Activated CD4-positive, alpha-beta memory T cell treated with anti-CD3 and anti-CD28 coated beads, Interleukin-2, amount 10 ng/mL, durations not matched to agents 7 days and 5 days (primary cell): Measurements from ENCODE around the gene DCLK1. TPM values are rescaled to one million over a fixed set of nuclear protein-coding genes. Genes with fewer than 3 reads are reported as not detected.

Source experiments
- CTCF ChIA-PET: fragments of 350-600 bp; sonication (Branson Sonifier 250); formaldehyde crosslinking; loops from one replicate; lab custom pipeline; 2021; ENCODE audit warnings: antibody characterized with exemption, inconsistent platforms; lab: Charles Lee
- POLR2A ChIA-PET: fragments of 350-600 bp; sonication (Branson Sonifier 250); formaldehyde crosslinking; loops from one replicate; lab custom pipeline; 2021; ENCODE audit warnings: antibody characterized with exemption; lab: Charles Lee
- DNase-seq: peaks from one replicate; pipeline ENCODE4 v3.0.0-alpha.2; 2020
- H3K27ac Mint-ChIP-seq: one replicate; pipeline ENCODE4 v1.8.0; 2021; ENCODE audit warnings: mild to moderate bottlenecking, mixed read lengths
- H3K27me3 Mint-ChIP-seq: one replicate; pipeline ENCODE4 v1.8.0; 2021; ENCODE audit warnings: mixed read lengths
- H3K36me3 Mint-ChIP-seq: one replicate; pipeline ENCODE4 v1.8.0; 2021; ENCODE audit warnings: low read depth, mixed read lengths
- H3K4me1 Mint-ChIP-seq: one replicate; pipeline ENCODE4 v1.8.0; 2021; ENCODE audit warnings: mixed read lengths
- H3K4me3 Mint-ChIP-seq: one replicate; pipeline ENCODE4 v1.8.0; 2021; ENCODE audit warnings: mild to moderate bottlenecking, mixed read lengths
- H3K9me3 Mint-ChIP-seq: one replicate; pipeline ENCODE4 v1.8.0; 2021; ENCODE audit warnings: mixed read lengths
- total RNA-seq, 2 experiments: library from RNA; stranded (reverse); gene quantifications; one replicate each; pipeline ENCODE4 v1.2.3, GENCODE V29; 2021

The DCLK1 gene
- not detected for total RNA-seq

DNA sequence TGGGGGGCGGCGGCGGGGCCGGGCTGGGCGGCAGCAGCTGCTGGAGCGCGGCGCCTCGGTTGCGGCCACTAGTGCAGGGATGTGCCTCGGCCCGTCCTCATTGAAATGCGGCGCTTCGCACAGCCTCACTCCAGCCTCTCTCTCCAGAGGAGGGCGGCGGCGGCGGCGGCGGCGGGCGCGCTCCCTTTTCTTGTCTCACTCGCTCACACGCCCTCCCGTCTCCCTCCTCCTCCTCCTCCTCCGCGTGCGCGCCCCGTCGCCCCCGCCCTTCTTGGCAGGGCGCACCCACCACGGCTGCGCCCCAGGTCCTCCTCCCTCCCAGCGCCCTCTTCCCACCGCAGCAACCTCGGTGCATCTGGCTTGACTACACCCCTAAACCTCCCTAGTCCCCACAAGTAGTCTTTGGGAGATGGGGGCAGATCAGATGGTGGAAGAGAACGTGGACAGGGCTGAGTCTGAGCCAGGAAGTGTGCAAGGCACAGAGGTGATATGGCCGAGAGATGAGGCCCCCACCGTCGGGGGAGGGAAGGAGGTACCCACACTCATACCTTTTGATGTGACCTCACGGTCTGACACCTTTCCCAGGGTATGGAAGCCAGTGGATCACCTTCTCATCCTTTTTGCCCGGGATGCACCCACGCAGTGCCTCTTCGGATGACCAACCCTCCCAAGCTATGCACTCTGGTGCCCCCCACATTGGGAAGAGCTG is at the start of gene DCLK1:
Gene DCLK1, minus strand, starts transcription at position 161 of the 709 bp plus-strand sequence.
- ChIA-PET CTCF (no interaction called here), POLR2A (no interaction called here)
- Mint-ChIP-seq H3K9me3 (no peaks in the 10 kb centered on the region), H3K27me3 (peaks cover 23% of the 10 kb centered on the region), H3K4me3 (no peak within 1 kb of the TSS), H3K4me1 (no peaks in the 10 kb centered on the region), H3K36me3 (no peaks in the 10 kb centered on the region), H3K27ac (no peak within 1 kb of the TSS)
- DNase-seq, result no peak

DNA sequence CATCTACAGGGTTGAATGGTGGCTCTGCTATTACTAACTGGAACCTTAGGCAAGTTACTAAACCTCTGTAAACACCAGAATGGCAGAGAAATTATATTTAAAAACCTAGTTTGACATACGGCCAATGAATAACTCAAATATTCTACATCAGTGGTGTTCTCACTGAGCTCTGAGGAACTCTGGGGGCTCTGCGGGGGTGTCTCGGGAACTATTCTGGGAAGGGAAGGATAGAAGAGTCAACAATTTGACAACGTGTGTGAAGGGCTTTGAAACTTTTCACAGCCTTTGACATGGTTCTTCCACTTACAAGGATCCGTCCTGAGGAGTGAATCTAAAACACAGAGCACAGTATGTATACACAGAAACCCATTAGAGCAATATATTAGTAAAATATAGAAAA is 44.4 kb upstream of the DCLK1 start:
- Mint-ChIP-seq H3K9me3 (no peaks in the 10 kb centered on the region), H3K4me3 (no peak overlapping the region), H3K4me1 (no peaks in the 10 kb centered on the region), H3K27me3 (no peaks in the 10 kb centered on the region), H3K27ac (no peak overlapping the region), H3K36me3 (no peaks in the 10 kb centered on the region)
- no peak for DNase-seq
- ChIA-PET CTCF (no interaction called here), POLR2A (no interaction called here)

DNA sequence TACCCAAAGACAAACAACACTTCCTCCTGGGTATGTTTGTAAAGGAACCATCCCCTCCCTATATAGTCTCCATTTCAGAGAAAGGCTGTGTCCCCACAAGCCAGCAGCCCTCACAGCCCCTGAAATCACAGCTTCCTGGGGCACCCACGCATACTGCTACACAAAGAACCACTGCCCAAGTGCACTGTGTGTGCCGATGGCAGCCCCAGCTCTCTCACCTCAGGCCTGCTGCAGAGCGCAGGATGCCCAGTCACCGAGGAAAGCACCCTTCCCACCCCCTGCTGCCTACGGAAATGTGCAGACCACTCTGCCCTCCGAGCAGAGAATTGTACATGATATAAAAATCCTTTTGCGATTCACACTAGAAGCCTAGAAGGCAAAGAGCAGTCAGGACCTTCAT is 43.7 kb upstream of the DCLK1 start:
- no peaks in the 10 kb centered on the region for H3K36me3 Mint-ChIP-seq
- H3K4me1 Mint-ChIP-seq, result no peaks in the 10 kb centered on the region
- H3K27me3 Mint-ChIP-seq, result no peaks in the 10 kb centered on the region
- no peak overlapping the region for H3K4me3 Mint-ChIP-seq
- ChIA-PET CTCF (no interaction called here), POLR2A (no interaction called here)
- DNase-seq, result no peak
- no peak overlapping the region for H3K27ac Mint-ChIP-seq
- no peaks in the 10 kb centered on the region for H3K9me3 Mint-ChIP-seq

DNA sequence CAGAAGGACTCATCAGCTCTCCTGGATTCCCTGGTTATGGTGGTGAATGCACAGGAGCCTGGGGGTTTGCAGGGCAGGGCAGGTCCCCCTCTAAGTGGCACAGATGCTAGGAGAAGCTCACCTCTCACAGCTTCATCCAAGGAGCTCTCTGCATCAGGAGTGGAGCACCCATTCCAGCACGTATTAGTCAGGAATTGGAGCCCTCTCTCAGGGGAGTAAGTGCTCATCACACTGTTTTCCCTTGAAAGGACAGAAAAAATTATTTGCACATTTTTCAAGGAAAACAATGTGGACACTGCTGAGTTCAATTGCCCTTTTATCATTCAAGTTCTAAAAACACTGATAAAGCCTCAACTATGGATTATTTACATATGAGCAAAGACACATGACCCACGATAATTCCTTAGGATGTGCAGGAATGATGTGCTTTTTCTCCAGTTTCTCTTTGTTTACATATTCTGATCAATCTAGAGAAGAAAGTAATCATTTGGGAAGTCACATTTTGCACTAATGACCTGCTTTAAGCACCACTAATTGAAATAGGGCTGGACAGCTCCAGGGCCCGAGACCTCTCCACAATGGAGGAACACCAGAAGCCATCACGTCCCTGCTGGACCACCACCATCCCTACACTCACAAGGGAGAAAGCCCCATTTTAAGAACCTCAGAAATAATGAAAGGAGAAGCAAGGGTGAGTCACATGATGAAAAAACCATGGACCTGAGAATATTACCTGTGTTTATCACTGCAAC is 42.6 kb upstream of the DCLK1 start:
- no peak for DNase-seq
- H3K4me3 Mint-ChIP-seq, result no peak overlapping the region
- POLR2A ChIA-PET, result no interaction called here
- H3K4me1 Mint-ChIP-seq, result no peaks in the 10 kb centered on the region
- CTCF ChIA-PET, result no interaction called here
- no peaks in the 10 kb centered on the region for H3K36me3 Mint-ChIP-seq
- no peaks in the 10 kb centered on the region for H3K27me3 Mint-ChIP-seq
- no peak overlapping the region for H3K27ac Mint-ChIP-seq
- H3K9me3 Mint-ChIP-seq, result no peaks in the 10 kb centered on the region

DNA sequence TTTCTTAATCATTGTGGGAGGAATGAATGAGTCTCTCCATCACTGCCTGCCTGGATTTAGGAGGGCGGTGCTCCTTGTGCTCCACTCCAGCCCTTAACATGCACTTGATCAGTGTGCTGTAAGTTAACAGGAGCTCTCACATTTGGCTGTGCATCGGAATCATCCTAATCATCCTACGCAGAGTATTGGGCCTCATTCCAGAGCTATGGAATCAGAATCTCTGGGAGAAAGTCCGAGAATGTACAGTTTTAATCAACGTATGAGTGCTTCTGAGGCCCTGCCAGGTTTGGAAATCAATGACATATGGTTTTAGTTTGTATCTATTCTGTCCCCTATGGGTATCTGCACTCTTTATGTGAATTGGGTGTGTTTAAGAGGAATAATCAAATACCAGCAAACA is 34.9 kb upstream of the DCLK1 start:
- CTCF ChIA-PET, result no interaction called here
- Mint-ChIP-seq H3K4me1 (no peaks in the 10 kb centered on the region), H3K9me3 (peaks cover 7% of the 10 kb centered on the region), H3K36me3 (no peaks in the 10 kb centered on the region), H3K4me3 (no peak overlapping the region), H3K27ac (no peak overlapping the region), H3K27me3 (no peaks in the 10 kb centered on the region)
- POLR2A ChIA-PET, result no interaction called here
- no peak for DNase-seq

DNA sequence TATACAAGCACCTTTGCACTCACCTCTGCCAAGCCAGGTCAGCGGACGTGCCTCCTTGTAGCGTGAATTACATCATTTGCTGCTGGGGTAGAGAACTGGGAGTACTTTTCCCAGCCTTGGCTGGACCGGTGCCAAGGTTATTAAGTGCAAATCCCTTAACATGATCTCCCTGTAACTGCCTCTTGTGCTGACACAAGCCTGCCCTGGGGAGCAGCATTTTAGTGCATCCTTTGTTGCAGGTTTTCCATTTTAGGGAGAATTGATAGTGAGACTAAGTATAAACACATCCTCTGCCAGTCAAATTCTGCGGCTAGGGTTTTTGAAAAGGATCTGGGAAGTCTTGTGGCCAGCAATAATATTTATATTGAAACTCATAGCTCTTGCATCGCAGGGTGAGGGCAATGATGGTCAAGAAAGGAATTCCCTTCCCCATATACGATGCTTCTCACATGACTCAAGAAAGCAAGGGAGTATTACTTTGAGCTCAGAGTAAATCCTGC is 32.7 kb upstream of the DCLK1 start:
- H3K27me3 Mint-ChIP-seq, result no peaks in the 10 kb centered on the region
- no peaks in the 10 kb centered on the region for H3K36me3 Mint-ChIP-seq
- no peak overlapping the region for H3K27ac Mint-ChIP-seq
- DNase-seq, result no peak
- H3K4me1 Mint-ChIP-seq, result no peaks in the 10 kb centered on the region
- H3K4me3 Mint-ChIP-seq, result no peak overlapping the region
- peaks cover 9% of the 10 kb centered on the region for H3K9me3 Mint-ChIP-seq
- POLR2A ChIA-PET, result no interaction called here
- CTCF ChIA-PET, result no interaction called here

DNA sequence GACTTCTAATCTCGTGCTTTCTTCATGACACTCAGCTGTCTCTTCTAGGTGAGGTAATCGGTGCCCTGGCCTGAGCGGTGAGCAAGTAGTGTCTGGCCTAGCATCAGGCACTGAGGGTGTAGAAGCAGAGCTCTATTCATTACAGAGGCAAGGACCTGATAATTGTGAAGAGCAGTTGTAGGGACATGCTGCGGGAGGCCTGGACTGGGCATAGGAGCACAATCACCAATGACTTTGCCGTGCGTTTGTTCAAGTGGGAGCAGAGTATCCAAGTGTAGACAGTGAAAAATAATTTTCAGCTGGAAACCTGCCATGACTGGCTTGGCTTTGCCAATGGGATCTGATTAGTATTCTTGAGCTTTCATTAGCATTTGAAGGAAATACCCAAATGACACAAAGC is 32.1 kb upstream of the DCLK1 start:
- POLR2A ChIA-PET, result no interaction called here
- Mint-ChIP-seq H3K27me3 (no peaks in the 10 kb centered on the region), H3K9me3 (peaks cover 9% of the 10 kb centered on the region)

DNA sequence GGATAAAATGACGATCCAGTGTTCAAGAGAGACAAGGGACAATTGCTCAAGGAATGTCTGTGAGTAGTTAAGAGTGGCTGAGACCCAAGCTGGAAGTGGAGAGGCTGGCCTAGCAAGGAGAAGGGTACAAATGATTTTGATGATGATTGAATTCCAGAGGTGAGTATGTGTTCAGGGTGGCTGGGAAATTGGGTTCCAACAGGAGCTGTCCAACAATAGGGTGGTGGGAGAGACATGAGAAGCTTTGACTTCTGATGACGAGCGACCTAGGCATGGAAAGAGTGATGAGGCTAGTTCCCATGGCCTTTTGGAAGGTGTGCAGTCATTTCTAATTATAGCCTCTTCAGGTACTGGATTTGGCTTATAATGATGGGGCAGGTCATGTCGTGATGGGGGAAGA is 29.1 kb upstream of the DCLK1 start:
- POLR2A ChIA-PET, result no interaction called here
- Mint-ChIP-seq H3K27me3 (no peaks in the 10 kb centered on the region), H3K4me3 (no peak overlapping the region), H3K27ac (no peak overlapping the region), H3K36me3 (no peaks in the 10 kb centered on the region), H3K9me3 (peaks cover 12% of the 10 kb centered on the region), H3K4me1 (no peaks in the 10 kb centered on the region)
- DNase-seq, result no peak
- CTCF ChIA-PET, result no interaction called here

More for the DNA sequence above, 32.1 kb upstream of the DCLK1 start:
- no peaks in the 10 kb centered on the region for H3K36me3 Mint-ChIP-seq
- H3K4me1 Mint-ChIP-seq, result no peaks in the 10 kb centered on the region
- no peak overlapping the region for H3K4me3 Mint-ChIP-seq
- CTCF ChIA-PET, result no interaction called here
- no peak overlapping the region for H3K27ac Mint-ChIP-seq
- DNase-seq, result no peak

DNA sequence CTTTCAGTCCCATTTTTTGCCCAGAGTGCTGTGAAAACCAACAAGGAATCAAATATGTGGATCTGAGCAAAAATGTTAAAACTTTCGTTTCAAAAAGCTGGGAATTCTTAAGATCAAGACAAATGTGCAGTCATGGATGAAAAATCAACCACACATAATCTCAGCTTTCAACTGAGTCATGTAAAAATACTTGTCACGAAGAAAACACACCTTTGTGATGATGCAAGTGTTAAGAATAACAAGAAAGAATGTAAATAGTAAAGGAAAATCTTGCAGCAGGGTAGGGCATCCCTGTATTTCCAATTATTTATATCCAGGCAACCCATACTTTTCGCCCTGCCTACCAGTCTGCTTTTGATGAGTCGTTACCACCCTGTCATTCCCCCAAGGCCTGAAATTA is 27.4 kb upstream of the DCLK1 start:
- ChIA-PET POLR2A (no interaction called here), CTCF (no interaction called here)
- no peaks in the 10 kb centered on the region for H3K36me3 Mint-ChIP-seq
- H3K4me1 Mint-ChIP-seq, result no peaks in the 10 kb centered on the region
- no peak overlapping the region for H3K27ac Mint-ChIP-seq
- H3K9me3 Mint-ChIP-seq, result peaks cover 12% of the 10 kb centered on the region
- DNase-seq, result no peak
- H3K4me3 Mint-ChIP-seq, result no peak overlapping the region
- H3K27me3 Mint-ChIP-seq, result peaks cover 2% of the 10 kb centered on the region

DNA sequence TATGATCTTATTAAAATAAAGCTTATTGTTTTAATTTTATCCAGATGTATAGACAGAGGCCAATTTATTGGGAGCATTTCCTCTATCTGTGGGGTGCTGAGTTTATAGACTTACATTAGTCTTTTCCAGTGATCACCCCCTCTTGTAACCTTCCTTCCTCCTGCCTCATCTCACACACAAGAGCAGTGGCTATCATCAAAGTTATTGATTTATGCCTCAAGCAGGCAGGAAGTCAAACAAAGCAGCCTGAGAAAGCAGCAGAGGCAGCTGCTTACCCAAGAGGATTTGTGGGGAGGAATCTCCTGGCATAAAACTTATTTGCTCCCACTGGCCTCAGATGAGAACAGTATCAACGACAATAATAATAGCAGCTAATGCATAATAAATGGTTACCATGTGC is 26.3 kb upstream of the DCLK1 start:
- DNase-seq, result no peak
- POLR2A ChIA-PET, result no interaction called here
- Mint-ChIP-seq H3K4me1 (no peaks in the 10 kb centered on the region), H3K9me3 (peaks cover 8% of the 10 kb centered on the region), H3K36me3 (no peaks in the 10 kb centered on the region), H3K27ac (no peak overlapping the region), H3K27me3 (peaks cover 2% of the 10 kb centered on the region), H3K4me3 (no peak overlapping the region)
- CTCF ChIA-PET, result interaction anchor here (1.1 kb wide), 1 partner anchor 10 kb away, joined by 3 read pairs; no protein-coding TSS in a partner anchor

DNA sequence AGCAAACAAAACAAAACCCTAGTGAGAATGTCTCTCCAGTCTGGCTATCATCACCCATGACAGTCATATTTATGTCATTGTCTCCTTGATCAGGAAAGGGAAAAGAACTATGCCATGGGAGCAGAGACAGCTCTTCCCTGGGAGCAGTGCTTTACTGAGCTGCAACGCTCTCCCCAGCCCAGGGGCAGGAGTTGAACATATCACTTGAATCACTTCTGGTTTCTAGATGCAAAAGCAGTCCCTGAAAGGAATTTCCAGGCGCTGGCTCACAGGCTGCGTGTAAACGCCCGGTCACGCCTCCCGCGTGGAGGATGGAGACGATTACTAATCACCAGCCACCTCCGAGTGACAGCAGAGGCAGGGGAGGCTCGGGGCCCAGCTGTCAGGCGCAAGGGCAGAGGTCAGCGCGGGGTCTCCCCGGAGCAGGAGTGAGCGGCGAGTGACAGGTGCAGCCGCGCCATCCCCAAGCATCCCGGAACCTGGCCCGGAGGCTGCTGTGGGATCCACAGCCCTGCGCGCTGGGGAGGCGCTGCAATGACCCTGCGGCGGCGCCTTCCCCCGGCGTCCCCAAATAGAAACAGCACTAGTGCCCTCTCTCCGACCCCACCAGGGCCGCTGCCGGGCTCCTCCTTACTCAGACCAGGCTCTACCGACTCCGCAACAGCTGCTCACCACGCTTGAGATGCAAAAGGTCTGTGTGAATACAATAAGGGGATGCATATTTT is 23.5 kb upstream of the DCLK1 start:
- ChIA-PET POLR2A (no interaction called here), CTCF (no interaction called here)
- no peak overlapping the region for H3K4me3 Mint-ChIP-seq
- no peak for DNase-seq
- no peak overlapping the region for H3K27ac Mint-ChIP-seq
- H3K9me3 Mint-ChIP-seq, result peaks cover 8% of the 10 kb centered on the region
- no peaks in the 10 kb centered on the region for H3K36me3 Mint-ChIP-seq
- peaks cover 2% of the 10 kb centered on the region for H3K27me3 Mint-ChIP-seq
- no peaks in the 10 kb centered on the region for H3K4me1 Mint-ChIP-seq

DNA sequence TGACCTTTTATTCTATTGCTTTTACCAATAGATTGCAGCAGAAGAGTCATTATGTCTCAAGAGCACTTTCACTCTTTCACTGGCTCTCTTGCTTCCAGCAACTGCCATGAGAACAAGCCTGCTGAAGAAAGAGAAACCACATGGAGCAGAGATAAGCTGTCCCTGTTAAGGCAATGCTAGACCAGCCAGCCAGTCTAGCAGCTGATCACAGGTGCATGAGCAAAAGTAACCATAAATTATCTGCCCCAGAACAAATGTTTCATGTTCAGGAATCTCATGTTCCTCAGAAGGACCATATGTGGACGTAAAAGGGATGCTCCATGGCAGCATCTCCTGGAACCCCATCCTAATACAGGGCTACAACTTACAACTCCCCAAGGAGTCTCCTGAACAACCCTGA is 20.4 kb upstream of the DCLK1 start:
- Mint-ChIP-seq H3K27me3 (peaks cover 2% of the 10 kb centered on the region), H3K4me3 (no peak overlapping the region), H3K36me3 (no peaks in the 10 kb centered on the region), H3K4me1 (no peaks in the 10 kb centered on the region), H3K9me3 (peaks cover 6% of the 10 kb centered on the region), H3K27ac (no peak overlapping the region)
- CTCF ChIA-PET, result interaction anchor here (0.7 kb wide), 1 partner anchor 174 kb away, joined by 3 read pairs; no protein-coding TSS in a partner anchor
- POLR2A ChIA-PET, result no interaction called here
- no peak for DNase-seq

DNA sequence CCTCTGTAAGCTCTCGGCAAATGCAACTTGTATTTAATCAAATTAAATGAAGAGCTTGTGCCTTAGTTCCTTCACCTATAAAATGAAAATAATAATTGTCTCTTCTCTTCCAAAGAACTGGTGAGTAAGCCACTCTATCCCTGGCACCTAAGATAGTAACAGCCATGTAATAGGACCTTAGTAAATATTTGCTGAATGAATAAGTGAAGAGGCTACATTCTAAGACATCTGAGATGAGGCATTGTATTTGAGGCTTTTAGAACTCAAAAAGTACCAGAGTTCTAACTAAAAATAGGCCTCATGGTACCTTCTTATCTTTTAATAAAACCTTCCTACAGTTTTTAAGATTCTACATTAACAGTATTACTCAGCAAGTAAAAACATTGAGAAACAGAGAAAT is 17.3 kb upstream of the DCLK1 start:
- ChIA-PET CTCF (no interaction called here), POLR2A (no interaction called here)
- H3K4me3 Mint-ChIP-seq, result no peak overlapping the region
- no peaks in the 10 kb centered on the region for H3K4me1 Mint-ChIP-seq
- no peak for DNase-seq
- H3K27me3 Mint-ChIP-seq, result no peaks in the 10 kb centered on the region
- no peaks in the 10 kb centered on the region for H3K36me3 Mint-ChIP-seq
- H3K27ac Mint-ChIP-seq, result no peak overlapping the region
- H3K9me3 Mint-ChIP-seq, result peaks cover 3% of the 10 kb centered on the region
